Omental fat pad (tissue), 4 donors: ENCODE measurements around the gene PDE6H. TPM values are rescaled to one million over a fixed set of nuclear protein-coding genes. Genes with fewer than 3 reads are reported as not detected.

Source experiments
- ATAC-seq: fragments of 150-250 bp; one replicate; pipeline ENCODE4 v1.9.1; 2016; ENCODE audit warnings: mild to moderate bottlenecking, moderate library complexity; ENCODE audit not compliant: low FRiP score
- DNase-seq: peaks from one replicate; pipeline ENCODE4 v3.0.0-alpha.2; 2019; ENCODE audit warnings: low spot score
- CTCF ChIP-seq, 3 donors: fragments of 450-650 bp; IDR thresholded peaks; one replicate each; pipeline ENCODE4 v1.5.1; 2016 to 2017; ENCODE audit warnings: antibody characterized with exemption in 3 of 3, mild to moderate bottlenecking in 3 of 3, moderate library complexity in 2 of 3
- total RNA-seq, 4 donors: library from RNA; depleted of rRNA; stranded (reverse); fragments of >200 nt; gene quantifications; one replicate each; pipeline ENCODE4 v1.1.0, GENCODE V29; 2016

Gene PDE6H
- total RNA-seq, 4 donors from 2014 or later: not detected

- TF ChIP-seq CTCF (IDR thresholded peaks at IDR 0.05): no peak
- ATAC-seq (no peak), DNase-seq (no peak)
These were observed 16.9 kb downstream of the PDE6H start for GRCh38 chr12:14989790-14990189.

- DNase-seq (no peak), ATAC-seq (no peak)
- no peak for TF ChIP-seq CTCF (IDR thresholded peaks at IDR 0.05)
These were observed 18.2 kb downstream of the PDE6H start for GRCh38 chr12:14991069-14991468.

- no peak for DNase-seq
- no peak for TF ChIP-seq CTCF (IDR thresholded peaks at IDR 0.05)
- no peak for ATAC-seq
These were observed 19.8 kb downstream of the PDE6H start for GRCh38 chr12:14992673-14993072.

- TF ChIP-seq CTCF (IDR thresholded peaks at IDR 0.05): no peak
- ATAC-seq (no peak), DNase-seq (no peak)
These were observed 20.3 kb downstream of the PDE6H start for GRCh38 chr12:14993117-14993516.

GRCh38 chr12:14993537-14994266 lies 20.9 kb downstream of the PDE6H start:
- TF ChIP-seq CTCF (IDR thresholded peaks at IDR 0.05): no peak
- DNase-seq (no peak), ATAC-seq (no peak)

- no peak for DNase-seq
- no peak for ATAC-seq
- no peak for TF ChIP-seq CTCF (IDR thresholded peaks at IDR 0.05)
These were observed 21.8 kb downstream of the PDE6H start for GRCh38 chr12:14994610-14995009.
